Germinal center (tissue), 1 donor: ENCODE results near the gene CYP2A13.
"Not testable (repeated sequence)": the region's sequence is repeated elsewhere in the genome, so short reads cannot be mapped to it uniquely, and the experiment has no call there.

Experiments
- DNase-seq: peaks from one replicate; pipeline ENCODE4 v3.0.0; 2012; ENCODE audit warnings: mixed read lengths, low spot score

The CYP2A13 gene

DNA sequence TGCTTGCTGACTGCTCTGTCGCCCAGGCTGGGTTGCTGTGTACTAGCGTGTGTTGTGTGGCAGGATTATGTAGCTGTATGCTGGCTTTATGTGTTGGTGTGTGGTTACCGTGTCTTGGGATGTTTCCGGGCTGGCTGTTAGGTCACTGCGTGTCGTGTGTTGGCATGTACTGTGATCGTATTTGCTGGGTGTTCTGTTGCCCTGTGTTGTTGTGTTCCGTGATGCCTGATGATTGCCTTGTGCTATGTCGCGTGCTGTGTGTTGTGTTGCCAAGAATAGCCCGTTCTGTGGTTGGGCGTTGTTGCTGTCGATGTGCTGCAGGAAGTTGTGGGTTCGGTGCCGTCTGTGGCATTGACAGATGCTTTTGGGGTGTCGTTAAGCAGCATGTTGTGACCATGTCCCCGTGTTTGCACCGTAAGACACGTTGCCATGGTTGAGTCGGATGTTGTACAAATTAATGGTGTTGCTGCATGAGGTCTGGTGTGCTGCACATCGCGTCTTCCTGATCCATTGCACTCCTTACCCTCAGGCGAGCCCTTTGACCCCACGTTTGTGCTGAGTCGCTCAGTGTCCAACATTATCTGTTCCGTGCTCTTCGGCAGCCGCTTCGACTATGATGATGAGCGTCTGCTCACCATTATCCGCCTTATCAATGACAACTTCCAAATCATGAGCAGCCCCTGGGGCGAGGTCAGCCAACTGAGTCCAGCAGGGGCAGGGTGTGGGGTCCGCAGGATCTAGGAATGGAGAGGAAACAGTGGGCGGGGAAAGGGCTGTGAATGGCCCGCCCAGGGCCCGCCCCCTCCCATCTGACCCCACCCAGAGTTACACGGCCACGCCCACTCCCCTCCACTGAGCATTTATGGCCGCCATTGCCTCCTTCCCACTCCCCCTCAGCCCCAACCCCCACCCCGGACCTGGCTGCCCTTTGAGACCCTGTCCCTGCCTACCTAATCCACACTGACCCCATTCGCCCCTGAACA, 33.0 kb downstream of the CYP2A13 start:
- not testable (repeated sequence) for DNase-seq

DNA sequence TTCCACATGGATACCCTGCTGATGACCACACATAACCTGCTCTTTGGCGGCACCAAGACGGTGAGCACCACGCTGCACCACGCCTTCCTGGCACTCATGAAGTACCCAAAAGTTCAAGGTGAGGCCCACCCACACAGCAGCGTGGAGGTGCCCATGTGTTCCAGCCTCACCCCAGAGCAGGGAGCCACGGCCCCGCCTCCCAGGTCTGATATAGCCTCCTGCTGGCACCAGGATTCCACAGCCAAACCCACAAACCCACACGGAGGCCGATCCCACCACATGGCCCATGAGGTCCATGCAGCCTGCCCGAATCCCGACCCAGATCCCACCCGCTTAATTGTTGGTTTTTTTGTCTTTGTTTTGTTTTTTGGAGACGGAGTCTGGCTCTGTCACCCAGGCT, 34.6 kb downstream of the CYP2A13 start:
- not testable (repeated sequence) for DNase-seq

DNA sequence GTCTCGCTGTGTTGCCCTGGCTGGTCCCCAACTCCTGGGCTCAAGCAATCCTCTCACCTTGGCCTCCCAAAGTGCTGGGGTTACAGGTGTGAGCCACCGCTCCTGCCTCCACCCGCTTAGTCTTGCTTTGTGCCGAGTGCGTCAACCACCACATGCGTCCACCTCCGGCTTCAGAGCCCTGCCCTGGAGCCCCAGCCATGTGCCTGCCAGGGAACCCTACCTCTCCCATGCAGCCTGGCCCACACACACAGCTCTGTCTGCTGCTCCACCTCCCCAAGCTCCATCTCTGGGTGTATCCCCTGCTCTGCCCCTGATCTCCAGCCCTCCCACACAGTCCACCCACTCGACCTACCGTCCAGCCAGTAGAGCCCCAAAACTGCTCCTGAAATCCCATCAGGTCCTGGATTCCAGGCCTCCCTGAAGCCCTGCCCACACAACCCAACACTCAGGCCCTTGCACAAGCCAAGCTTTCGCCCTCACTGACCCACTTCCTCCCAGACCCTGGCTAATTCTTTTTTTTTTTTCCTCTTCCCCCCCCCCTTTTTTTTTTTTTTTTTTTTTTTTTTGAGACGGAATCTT, 35.6 kb downstream of the CYP2A13 start:
- no peak for DNase-seq

DNA sequence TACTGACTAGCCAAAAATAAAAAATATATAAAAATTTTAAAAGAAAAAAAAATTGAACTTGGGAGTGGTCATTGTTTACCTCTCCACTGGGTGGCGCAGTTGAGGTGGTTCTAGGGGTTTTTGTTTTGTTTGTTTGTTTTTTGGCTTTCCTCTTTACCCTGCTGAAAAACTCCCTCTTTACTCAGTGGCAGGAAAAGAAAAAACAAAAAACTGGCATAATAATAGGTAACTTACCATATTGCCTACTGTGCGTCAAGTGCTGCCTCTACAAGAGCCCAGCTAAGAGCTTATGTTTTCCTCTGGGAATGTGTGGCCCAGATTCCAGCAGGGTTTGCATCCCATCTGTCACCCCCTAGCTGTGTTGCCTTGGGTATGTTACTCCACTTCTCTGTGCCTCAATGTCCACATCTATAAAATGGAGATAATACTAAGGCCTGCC, 38.5 kb downstream of the CYP2A13 start:
- DNase-seq = not testable (repeated sequence)

DNA sequence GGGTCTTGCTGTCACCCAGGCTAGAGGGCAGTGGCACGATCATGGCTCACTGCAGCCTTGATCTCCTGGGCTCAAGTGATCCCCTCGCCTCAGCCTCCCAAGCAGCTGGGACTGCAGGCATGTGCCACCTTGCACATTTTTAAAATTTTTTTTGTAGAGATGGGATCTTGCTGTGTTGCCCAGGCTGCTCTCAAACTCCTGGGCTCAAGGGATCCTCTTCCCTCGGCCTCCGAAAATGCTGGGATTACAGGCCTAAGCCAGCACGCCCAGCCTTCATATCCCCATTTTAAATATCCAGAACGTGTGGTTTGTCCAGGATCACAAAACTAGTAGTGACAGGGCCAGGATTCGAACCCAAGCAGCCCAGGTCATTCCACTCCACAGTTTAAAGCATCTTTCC, 39.1 kb downstream of the CYP2A13 start:
- not testable (repeated sequence) for DNase-seq

DNA sequence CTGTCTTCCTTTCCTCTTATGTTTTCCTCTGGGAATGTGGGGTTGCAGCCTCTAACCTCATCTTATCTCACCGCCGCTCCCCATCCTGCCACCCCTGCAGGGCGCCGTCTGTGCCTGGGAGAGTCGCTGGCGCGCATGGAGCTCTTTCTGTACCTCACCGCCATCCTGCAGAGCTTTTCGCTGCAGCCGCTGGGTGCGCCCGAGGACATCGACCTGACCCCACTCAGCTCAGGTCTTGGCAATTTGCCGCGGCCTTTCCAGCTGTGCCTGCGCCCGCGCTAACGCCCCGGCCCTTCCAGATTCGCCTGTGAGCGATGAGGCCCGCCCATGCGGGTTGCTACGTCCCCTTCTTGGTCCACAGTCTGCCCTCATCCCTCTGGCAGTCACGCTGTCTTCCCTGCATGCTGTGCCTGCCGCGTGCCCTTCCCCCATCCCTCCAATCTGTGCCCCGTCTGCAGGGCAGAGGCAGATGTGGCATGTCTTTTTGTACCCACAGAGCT, 39.6 kb downstream of the CYP2A13 start:
- not testable (repeated sequence) for DNase-seq

DNA sequence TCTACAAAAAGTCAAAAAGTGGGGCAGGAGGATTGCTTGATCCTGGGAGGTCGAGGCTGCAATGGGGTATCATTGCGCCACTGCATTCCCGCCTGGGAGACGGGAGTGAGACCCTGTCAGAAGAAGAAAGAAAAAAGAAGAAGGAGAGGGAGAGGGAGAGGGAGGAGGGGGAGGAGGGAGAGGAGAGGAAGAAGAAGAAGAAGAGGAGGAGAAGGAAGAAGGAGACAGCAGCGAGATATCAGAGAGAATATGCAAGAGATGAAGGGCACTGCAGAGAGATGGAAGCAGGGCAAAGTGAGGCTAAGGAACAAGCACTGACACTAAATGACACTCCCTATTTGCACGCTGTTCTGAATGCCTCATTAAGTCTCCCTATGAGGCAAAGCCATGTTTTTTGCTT, 40.4 kb downstream of the CYP2A13 start:
- no peak for DNase-seq

DNA sequence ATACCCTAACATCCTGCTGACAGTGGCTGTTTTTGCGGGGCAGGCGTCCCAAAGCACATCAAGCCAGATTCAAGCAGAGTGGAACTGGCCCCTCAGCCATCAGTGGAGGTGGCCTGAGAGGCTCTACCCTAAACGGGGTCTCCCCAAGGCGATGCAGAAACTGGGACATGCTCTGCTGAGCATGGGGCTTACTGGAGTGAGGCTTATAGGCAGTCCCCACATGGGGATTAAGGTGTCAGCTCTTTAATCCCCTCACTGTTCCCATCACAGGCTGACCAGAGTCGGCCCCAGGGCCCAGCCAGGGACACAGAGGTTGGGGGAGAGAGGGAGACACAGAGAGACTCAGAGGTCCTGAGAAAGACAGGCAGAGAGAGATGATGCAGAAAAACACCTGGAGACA, 42.9 kb downstream of the CYP2A13 start:
- DNase-seq = no peak

DNA sequence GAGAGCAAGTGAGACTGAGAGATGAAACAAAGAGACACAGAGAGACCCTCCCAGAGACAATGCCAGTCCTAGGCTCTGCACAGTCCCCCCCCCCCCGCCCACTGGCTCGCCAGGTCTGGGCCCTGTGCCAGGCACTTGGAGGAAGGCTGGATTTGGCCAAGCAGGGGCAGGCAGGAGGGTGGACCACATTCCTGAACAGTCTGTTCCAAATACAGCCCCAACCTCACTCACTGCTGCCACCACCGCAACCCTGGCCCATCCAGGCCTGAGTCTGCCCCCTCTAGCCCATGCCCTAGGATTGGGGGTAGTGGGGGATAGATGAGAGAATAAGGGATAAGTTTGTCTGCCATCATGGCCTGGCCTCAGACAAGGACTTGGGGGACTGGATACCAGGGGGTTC, 45.0 kb downstream of the CYP2A13 start:
- DNase-seq = no peak

DNA sequence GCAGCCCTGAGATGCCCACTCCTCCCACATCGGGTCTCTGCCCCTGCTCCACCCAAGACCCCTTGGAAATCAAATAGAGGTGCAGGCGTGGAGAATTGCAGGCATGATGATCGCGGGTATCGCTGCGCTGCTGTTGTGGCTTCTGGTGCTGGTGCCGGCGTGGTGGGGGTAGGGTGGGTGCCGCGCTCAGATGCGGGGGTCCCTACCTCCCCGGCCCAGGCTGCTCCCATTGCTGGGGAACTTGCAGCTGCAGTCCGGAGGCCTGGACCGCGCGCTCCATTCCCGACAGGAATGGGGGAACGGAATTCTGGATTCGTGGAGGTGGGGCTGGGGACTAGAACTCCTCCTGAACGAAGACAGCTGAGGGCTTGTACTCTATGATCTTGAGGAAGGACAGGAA, 46.4 kb downstream of the CYP2A13 start:
- no peak for DNase-seq

DNA sequence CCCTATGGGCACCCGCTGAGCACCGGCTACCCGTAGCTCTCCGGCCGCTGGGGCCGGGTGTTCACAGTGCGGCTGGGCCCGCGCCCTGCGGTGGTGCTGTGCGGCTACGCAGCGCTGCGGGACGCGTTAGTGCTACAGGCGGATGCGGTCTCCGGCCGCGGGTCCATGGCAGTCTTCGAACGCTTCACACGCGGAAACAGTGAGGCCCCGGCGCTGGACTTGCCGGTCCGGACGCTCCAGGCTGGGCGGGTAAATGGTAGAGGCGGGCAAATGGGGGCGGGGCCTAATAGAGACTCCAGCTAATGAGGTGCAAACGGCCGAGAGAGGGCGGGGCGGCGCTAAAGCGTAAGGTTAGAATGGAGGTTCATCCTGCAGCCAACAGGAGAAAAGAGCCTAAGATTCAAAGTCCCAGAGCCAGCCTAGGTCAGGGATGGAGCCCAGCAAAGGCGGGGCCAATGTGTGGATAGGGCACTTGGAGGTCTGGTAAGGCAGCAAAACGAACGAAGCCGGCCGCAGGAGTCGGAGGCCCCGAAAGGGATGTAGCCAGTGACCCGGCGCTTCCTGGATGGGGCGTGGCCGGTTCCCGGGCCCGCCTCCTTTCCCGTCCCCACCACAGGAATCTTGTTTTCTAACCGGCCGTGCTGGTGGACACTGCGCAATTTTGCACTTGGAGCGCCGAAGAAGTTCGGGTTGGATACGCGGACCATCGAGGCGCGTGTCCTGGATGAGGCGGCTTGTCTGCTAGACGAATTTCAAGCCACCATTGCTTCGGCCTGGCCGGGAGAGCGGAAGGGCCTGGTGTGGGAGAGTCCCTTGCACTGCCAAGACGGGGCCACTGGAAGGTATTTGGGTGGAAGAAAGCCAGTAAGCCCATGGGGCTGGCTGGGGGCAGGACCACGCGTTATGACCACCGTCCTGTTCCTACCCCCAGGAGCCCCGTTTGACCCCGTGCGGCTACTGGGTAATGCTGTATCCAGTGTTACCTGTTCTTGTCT, 47.4 kb downstream of the CYP2A13 start:
- not testable (repeated sequence) for DNase-seq

DNA sequence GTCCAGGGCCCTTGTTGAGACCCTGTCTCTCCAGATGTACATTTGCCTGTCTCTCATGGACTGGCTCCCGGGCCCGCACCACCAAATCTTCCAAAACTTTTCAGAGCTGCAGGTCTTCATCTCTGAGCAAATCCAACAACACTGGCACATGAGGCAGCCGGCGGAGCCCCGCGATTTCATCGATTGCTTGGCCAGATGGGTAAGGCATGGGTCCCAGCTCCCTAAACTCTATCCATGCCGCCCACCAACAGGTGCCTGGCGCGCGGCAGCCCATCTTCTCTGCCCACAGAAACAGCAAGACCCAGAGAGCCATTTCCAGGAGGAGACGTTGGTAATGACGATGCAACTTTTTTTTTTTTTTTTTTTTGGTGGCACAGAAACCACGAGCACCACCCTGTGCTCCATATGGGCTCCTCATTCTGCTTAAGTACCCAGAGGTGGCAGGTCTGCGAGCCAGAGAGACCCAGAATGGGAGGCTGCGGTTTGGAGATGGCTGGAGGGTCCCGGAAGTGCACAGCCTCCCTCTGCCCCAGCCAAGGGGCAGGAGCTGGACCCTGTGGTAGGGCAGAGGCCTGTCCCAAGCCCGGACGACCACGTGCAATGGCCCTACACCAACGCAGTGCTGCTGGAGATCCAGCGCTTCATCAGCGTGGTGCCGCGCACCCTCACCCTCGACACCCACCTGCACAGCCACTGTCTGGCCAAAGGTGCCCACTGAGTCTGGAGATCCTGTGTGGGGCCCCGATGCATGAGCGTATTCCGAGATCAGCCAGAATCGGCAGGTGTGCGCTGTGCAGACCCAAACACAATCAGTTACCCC, 48.6 kb downstream of the CYP2A13 start:
- no peak for DNase-seq

DNA sequence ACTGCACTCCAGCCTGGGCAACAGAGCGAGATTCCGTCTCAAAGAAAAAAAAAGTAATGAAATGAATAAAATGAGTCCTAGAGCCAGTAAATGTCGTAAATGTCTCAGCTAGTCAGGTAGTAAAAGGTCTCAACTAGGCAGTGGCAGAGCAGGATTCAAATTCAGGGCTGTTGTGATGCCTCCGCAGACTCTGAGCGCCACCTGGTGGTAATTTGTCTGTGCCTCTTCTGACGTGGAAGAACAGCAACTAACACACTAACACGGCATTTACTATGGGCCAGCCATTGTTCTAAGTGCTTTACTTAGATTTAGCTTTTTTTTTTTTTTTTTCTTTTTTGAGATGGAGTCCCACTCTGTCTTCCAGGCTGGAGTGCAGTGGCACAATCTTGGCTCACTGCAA, 56.2 kb downstream of the CYP2A13 start:
- DNase-seq = peak; percentile 63
